Fibroblast of the aortic adventitia (primary cell): ENCODE data around the gene ASCC3. TPM values are rescaled to one million over a fixed set of nuclear protein-coding genes. Genes with fewer than 3 reads are reported as not detected.
"Not testable (repeated sequence)": the region's sequence is repeated elsewhere in the genome, so short reads cannot be mapped to it uniquely, and the experiment has no call there.

Source experiments
- DNase-seq: peaks from one replicate; pipeline ENCODE4 v3.0.0-alpha.2; 2010; ENCODE audit warnings: low read depth
- H3K4me3 ChIP-seq: 2 replicates; pipeline ENCODE4 v1.5.1; 2011; ENCODE audit warnings: low read depth, mild to moderate bottlenecking, control low read depth, low read length, moderate library complexity
- CTCF ChIP-seq: IDR thresholded peaks from 2 replicates; pipeline ENCODE4 v1.5.1; 2011; ENCODE audit warnings: mild to moderate bottlenecking, low read length, control low read depth, inconsistent platforms; ENCODE audit not compliant: insufficient read depth
- total RNA-seq: library from RNA; depleted of rRNA; stranded (reverse); fragments of >200 nt; gene quantifications from 2 replicates; pipeline ENCODE4 v1.2.3, GENCODE V29; 2012; ENCODE audit warnings: low replicate concordance

The ASCC3 gene
- total RNA-seq, 1 donor = 87.5 TPM

GRCh38 chr6:100768816-100769351, 112.2 kb downstream of the ASCC3 start:
- no peak for TF ChIP-seq CTCF
- H3K4me3 ChIP-seq = no peak overlapping the region
- DNase-seq = no peak

GRCh38 chr6:100763617-100764241, 117.4 kb downstream of the ASCC3 start:
- H3K4me3 ChIP-seq = no peak overlapping the region
- no peak for TF ChIP-seq CTCF
- DNase-seq = no peak

- no peak overlapping the region for H3K4me3 ChIP-seq
- TF ChIP-seq CTCF = no peak
- DNase-seq = no peak
These were observed 119.3 kb downstream of the ASCC3 start for GRCh38 chr6:100761841-100762240.

- not testable (repeated sequence) for H3K4me3 ChIP-seq
These were observed 122.7 kb downstream of the ASCC3 start for GRCh38 chr6:100758386-100758785.

GRCh38 chr6:100753421-100753820, 127.7 kb downstream of the ASCC3 start:
- DNase-seq = no peak
- no peak for TF ChIP-seq CTCF
- no peak overlapping the region for H3K4me3 ChIP-seq

More at GRCh38 chr6:100758386-100758785, 122.7 kb downstream of the ASCC3 start:
- DNase-seq = not testable (repeated sequence)

- H3K4me3 ChIP-seq = no peak overlapping the region
- no peak for DNase-seq
- TF ChIP-seq CTCF = no peak
These were observed 129.5 kb downstream of the ASCC3 start for GRCh38 chr6:100751590-100751989.

GRCh38 chr6:100745419-100746041, 135.6 kb downstream of the ASCC3 start:
- no peak for DNase-seq
- no peak for TF ChIP-seq CTCF
- H3K4me3 ChIP-seq = no peak overlapping the region
